ENCODE measurements around the gene WDR13.
A peak's percentile ranks its signal among the peaks of the same experiment; 100 is the strongest.
"Not testable (repeated sequence)": the region's sequence is repeated elsewhere in the genome, so short reads cannot be mapped to it uniquely, and the experiment has no call there.

WDR13 gene

GRCh38 chrX:48597353-48598264 is at the start of gene WDR13:
TSS of gene WDR13 (plus strand) at chrX:48597492. CDS start at chrX:48597997, 505 bp downstream.
- DNase-seq: peak; percentile 86

GRCh38 chrX:48548871-48549270 is 48.4 kb upstream of the WDR13 start:
- no peak for DNase-seq

DNA sequence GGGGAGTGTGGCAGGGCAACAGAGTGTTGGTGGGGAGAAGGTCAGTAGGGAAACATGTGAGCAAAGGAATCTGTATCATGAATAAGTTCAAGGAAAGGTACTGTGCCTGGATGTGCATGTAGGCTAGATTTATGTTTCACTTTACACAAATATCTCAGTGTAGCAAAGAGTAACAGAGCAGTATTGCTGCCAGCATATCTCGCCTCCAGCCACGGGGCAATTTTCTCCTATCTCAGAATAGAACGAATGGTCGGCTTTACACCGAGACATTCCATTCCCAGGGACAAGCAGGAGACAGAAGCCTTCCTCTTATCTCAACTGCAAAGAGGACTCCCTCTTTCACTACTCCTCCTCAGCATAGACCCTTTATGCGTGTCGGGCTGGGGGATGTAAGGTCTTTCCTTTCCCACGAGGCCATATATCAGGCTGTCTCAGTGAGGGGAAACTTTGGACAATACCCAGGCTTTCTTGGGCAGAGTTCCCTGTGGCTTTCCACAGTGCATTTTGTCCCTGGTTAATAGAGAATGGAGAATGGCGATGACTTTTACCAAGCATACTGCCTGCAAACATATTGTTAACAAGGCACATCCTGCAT is 41.5 kb upstream of the WDR13 start:
- DNase-seq: not testable (repeated sequence)

GRCh38 chrX:48558271-48558670 is 39.0 kb upstream of the WDR13 start:
- DNase-seq: no peak

- no peak for DNase-seq
Measured at GRCh38 chrX:48559636-48560035, 37.7 kb upstream of the WDR13 start.

GRCh38 chrX:48560056-48560455 is 37.2 kb upstream of the WDR13 start:
- DNase-seq: no peak

- DNase-seq: no peak
Measured at GRCh38 chrX:48560681-48561080, 36.6 kb upstream of the WDR13 start.

GRCh38 chrX:48569958-48570357 is 27.3 kb upstream of the WDR13 start:
- DNase-seq: no peak

- no peak for DNase-seq
Measured at GRCh38 chrX:48573690-48574269, 23.5 kb upstream of the WDR13 start.

GRCh38 chrX:48574270-48575266 is 22.7 kb upstream of the WDR13 start, which contains the start of gene RBM3:
TSS of gene RBM3 (plus strand) at chrX:48574484. CDS start at chrX:48575181, 697 bp downstream.
- peak; percentile 71 for DNase-seq

DNA sequence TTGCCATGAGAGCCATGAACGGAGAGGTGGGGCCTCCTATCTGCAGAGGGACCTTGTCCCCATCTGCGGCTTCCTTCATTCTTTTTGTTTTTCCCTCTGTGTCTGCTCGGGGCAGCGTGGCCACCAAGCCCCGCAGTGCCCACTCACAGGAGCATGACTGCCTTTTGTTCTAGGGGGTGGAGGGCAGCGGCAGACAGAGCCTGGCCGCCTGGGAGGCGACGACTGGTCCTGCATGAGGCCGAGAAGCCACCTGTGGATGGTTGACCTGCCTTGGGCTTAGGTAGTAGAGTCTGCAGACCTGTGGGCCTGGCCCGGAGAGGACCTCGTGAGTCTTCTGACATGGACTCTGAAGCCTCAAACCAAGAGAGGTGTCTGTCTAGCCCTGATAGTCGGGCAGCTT is 21.6 kb upstream of the WDR13 start:
- no peak for DNase-seq

DNA sequence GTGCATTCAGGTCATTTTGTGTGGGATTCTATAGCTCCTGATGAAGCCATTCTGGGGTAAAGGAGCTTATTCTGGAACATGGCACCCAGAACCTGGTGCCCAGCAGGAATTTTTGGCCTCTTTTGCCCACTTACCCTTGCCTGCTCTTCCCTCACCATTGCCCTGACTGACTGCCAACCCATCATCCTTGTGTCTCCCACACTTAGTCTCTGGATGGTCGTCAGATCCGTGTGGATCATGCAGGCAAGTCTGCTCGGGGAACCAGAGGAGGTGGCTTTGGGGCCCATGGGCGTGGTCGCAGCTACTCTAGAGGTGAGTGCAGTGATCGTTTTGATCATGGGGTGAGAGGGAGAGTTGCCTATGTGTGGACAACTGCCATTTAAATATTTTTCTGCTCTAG is 21.2 kb upstream of the WDR13 start:
- DNase-seq: no peak

DNA sequence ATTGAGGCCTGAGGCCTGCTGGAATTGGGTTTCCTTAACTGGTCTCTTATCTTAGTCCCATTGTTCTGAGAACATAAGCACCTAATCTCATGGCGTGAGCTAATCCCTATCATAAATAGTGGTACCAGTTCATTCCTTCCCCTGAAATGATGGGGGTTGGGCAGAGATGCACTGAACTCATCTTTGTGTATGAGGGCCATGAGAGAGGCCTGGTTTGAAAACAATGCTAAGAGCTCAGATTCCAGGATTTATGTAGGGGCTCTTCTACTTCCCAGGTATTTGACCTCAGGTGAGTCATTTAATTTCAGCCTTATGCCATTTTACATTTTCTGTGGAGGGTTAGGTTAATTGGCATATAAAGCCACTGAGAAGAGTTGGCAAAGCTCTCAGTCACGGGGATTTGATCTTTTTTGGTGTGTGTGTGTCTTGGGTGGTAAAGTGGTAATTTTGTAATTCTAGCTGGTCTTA is 18.6 kb upstream of the WDR13 start:
- no peak for DNase-seq

- no peak for DNase-seq
Measured at GRCh38 chrX:48579259-48579658, 18.0 kb upstream of the WDR13 start.

DNA sequence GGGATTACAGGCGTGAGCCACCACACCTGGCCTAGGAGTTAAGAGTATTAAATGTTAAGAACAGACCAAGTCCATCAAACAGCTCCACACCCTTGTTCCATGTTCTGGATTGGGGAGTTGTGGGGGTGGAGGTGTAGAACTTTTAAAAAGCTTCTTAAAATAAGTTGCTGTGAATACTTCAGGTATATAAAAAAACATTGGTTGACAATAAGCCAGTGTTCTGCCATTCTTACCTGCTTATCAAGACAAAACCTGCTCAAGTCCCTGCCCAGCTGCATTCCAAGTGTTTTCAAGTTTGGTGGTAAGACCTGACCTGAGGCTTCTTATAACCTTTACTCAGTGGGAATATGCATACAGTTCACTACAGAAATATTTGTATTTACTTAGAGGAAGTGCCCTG is 16.6 kb upstream of the WDR13 start:
- no peak for DNase-seq

- no peak for DNase-seq
Measured at GRCh38 chrX:48584698-48585097, 12.6 kb upstream of the WDR13 start.

DNA sequence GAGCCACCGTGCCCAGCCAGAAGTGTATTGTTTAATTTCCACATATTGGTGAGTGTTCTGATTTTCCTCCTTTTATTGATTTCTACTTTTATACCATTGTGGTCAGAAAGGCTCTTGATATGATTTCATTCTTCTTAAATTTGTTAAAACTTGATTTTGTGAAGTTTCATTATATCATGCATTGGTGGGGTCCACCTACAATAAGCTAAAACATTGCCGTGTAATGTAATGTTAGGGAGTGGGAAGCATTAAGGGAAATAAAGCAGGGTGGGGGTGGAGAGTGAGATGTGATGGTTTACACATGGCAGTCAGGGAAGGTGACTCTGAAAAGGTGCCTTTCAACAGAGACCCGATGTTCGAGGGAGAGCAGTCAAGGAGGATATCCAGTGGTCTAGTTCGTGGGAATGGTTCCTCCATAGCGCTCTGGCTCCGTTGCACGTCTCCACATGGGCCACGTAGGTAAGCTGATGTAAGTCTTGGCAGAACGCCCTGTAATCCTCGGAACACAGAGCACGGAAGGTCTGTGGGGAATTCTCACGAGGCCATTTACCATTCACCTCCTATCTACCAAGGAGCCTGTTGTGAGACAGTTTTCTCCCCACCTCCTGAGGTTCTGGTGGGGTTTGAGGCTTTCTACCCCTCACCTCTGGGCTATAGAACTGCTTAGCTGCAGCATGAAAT is 7.7 kb upstream of the WDR13 start:
- DNase-seq: no peak

DNA sequence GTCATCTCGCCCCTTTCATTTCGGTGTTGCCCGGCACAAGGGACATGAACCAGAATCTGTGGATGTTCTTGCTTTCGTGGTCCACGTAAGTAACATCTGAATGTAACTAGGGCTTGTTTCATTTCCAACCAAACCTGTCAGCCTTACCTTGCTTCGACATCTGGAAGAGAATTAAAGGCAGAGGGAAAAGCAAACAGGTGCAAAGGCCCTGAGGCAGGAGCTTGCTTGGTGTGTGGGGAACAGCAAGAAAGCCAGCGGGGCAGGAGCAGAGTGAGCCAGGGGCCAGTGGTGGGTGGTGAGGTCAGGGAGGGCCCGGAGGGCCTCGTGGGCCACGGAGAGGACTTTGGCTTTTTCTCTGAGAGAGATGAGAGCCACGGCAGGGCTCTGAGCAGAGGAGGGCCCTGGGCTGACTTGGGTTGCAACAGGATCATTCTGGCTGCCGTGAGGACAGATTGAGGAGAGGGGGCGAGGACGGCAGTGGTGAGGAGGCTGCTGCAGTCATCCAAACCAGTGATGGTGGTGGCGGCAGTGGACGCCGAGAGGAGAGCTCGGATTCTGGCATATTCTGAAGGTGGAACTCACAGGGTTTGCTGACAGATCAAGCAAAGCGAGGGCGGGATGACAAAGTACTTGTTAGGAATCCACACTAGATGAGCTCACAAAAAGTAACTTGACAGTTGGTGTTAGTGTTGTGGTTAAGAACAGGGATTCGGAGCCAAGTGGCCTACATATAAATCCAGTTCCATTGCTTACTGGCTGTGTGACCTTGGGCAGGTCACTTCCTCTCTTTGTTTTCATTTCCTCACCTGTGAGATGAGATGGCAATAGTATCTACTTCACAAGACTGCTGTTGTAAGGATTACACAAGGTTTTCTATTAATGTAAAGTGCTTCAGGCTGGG is 6.8 kb upstream of the WDR13 start:
- no peak for DNase-seq

GRCh38 chrX:48591255-48591791 is 6.0 kb upstream of the WDR13 start:
- DNase-seq: no peak

GRCh38 chrX:48592971-48593370 is 4.3 kb upstream of the WDR13 start:
- DNase-seq: no peak

GRCh38 chrX:48595929-48596328 is 1.4 kb upstream of the WDR13 start:
- no peak for DNase-seq
